Skeletal muscle cell (primary cell): ENCODE results near the gene SECISBP2.

Experiments used
- DNase-seq: peaks from one replicate; pipeline ENCODE4 v3.0.0-alpha.2; 2010; ENCODE audit warnings: low read depth
- H3K4me3 ChIP-seq: 2 replicates; pipeline ENCODE4 v1.5.1; 2011; ENCODE audit warnings: low read depth, mild to moderate bottlenecking, control low read depth, low read length, moderate library complexity

SECISBP2 gene

DNA sequence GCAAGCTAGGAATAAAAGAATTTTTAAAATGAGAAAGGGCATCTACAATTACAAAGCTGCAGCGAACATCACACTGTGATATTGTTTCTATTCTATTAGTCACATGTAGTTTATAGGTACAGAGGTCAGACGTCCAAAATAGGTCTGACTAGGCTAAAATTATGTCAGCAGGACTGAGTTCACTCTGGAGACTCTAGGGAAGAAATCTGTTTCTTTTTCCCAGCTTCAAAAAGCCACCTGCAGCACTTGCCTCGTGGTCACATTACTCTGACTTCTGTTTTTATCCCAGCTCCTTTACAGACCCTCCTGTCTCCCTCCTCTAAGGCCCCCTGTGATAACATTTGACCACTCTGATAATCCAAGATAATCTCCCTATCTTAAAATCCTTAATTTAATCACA is 12.4 kb upstream of the SECISBP2 start:
- H3K4me3 ChIP-seq, result no peak overlapping the region

DNA sequence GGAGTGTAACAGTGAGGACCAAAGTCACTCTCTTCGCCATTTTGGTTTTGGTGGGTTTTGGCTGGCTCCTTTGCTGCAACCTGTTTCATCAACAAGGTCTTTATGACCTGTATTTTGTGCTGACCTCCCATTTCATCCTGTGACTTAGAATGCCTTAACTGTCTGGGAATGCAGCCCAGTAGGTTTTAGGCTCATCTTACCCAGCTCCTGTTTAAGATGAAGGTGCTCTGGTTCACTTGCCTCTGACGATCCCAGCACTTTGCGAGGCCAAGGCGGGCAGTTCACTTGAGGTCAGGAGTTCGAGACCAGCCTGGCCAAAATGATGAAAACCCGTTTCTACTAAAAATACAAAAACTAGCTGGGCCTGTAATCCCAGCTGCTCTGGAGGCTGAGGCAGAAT is 9.1 kb upstream of the SECISBP2 start:
- DNase-seq, result no peak
- H3K4me3 ChIP-seq, result no peak overlapping the region

More for the DNA sequence above, 12.4 kb upstream of the SECISBP2 start:
- DNase-seq, result no peak

DNA sequence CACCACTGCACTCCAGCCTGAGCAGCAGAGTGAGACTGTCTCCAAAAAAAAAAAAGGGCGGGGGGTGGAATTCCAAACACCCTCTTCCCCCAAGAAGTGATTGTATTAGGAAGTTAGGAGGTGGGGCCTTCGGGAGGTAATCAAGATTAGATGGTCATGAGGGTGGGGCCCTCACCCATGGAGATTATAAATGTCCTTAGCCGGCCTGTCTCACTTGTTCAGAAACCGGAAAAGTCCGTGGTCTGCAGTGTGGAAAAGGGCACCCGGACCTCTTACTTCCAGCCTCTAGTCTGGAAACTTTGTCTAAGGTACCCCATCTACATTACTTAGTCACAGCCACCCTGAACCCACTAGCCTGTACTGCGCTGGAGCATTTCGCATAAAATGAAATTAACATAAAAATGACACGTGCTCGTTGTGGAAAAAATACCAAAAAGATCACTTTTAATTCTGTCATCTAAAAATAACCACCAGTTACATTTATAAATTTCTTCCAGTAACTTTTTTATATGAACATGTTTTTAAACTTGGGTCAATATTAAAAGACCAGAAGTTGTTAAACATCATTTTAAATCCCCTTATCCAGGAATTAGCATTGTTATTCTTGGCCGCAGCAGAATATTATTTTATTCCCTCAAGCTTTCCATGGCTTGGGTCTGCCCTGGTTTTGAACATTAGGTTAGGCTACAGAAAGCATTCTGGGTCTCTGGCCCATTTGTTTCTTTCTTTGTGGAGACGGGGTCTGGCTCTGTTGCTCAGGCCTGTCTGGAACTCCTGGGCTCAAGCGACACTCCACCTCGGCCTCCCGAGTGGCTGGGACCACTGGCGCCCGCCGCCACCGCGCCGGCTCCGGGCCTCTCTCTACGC is 8.5 kb upstream of the SECISBP2 start:
- H3K4me3 ChIP-seq, result peak overlapping the region; percentile 68
- DNase-seq, result no peak

- H3K4me3 ChIP-seq, result peak within 1 kb of the TSS; percentile 87
- peak; percentile 99 for DNase-seq
These were observed 7.6 kb upstream of the SECISBP2 start, which contains the start of gene CKS2 for GRCh38 chr9:89310475-89311345. TSS of gene CKS2 (plus strand) at chr9:89311195. CDS start at chr9:89311293, 98 bp downstream.

DNA sequence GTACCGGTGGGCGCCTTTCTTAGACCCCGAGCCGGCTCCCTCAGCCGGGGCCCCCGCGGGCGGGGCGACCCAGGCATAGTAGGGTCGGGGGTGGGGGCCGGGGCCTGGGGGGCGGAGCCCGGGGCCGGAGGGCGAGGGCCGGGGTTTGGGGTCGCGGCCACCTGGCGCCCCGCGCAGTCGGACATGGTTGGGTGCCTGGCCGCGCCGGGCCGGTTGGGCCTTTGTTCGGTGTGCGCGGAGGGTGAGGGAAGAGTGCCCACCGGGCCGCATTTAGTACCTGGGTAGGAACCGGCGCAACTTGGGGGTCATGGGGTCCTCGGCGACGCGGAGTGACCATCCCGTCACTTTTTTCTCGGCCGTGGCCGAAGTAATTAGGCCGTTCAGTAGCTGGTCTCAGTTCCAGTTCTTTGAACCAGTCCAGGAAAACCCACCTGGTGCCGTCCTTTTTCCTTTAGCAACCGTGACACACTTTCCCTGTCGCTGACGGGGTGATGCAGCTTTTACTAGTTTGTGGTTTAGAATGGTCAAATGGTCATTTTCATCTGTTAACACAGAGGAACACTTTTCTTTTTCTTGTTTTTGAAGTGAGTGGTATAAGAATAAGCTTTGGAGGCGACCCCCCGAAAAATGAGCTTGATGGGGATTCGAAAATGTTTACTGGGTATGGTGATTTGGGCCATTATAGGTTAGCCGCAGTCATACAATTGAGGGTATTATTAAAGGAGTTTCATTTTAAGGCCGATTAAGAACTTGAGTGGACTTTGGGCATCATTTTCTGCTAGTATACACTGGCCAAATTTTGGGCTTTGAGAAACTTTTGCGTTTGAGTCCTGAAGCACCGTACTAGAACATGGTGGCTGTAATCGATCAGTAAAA is 6.7 kb upstream of the SECISBP2 start:
- DNase-seq, result no peak
- peak overlapping the region; percentile 87 for H3K4me3 ChIP-seq

DNA sequence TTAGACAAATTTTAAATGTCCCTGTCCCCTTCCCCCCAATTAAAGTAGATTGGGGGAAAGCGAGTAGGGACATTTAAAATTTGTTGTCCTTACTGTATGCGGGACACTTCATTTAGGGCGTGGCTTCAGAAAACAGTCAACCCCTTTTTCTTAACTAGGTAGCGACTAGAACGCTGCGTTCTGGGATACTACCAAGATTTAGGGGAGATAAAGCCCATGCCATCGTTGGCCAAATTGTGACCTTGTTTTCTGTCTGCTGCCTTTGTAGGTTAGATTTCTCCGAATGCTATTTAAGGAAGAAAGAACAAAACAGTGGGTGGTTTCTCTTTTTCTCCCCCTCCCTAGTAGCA is 6.1 kb upstream of the SECISBP2 start:
- peak overlapping the region; percentile 87 for H3K4me3 ChIP-seq
- DNase-seq, result no peak

DNA sequence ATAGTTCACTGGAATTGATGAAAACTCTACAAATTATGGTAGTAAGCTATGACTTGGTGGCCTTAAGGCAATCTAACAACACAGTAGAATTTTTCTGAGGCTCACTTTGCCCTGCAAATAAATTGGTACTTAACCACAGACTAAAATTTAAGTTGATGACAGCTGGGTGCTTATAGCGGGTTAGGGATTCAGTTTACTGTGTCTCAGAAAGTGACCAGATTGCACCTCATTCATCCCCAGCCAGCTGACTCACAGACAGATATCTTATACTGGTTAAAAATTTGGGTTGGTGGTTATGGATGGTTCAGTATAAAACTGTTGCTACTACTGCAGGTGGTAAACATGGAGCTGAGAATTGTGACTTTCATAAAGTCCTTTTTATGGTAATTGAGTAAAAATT is 4.5 kb upstream of the SECISBP2 start:
- H3K4me3 ChIP-seq, result peak overlapping the region; percentile 87
- no peak for DNase-seq

DNA sequence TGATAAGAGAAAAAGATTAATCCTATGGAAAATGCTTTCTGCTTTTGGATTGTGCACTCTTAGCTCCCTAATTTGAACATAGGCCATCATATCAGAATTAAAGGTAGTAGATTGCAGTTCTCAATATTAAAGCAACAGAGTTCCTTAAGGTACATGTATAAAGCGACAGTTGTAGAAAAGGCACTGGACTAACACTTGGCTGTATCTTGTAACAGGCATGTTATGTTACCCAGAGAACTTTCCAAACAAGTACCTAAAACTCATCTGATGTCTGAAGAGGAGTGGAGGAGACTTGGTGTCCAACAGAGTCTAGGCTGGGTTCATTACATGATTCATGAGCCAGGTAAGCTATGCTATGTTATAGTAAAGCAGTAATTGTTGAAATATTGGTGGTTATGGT is 3.3 kb upstream of the SECISBP2 start:
- H3K4me3 ChIP-seq, result no peak overlapping the region
- DNase-seq, result no peak

- DNase-seq, result no peak
- no peak overlapping the region for H3K4me3 ChIP-seq
These were observed 2.8 kb upstream of the SECISBP2 start for GRCh38 chr9:89315482-89315881.

- H3K4me3 ChIP-seq, result no peak overlapping the region
- DNase-seq, result no peak
These were observed 1.0 kb upstream of the SECISBP2 start for GRCh38 chr9:89317282-89317681.

- DNase-seq, result no peak
- peak overlapping the region; percentile 66 for H3K4me3 ChIP-seq
These were observed 960 bp downstream of the SECISBP2 start for GRCh38 chr9:89319015-89319905.

DNA sequence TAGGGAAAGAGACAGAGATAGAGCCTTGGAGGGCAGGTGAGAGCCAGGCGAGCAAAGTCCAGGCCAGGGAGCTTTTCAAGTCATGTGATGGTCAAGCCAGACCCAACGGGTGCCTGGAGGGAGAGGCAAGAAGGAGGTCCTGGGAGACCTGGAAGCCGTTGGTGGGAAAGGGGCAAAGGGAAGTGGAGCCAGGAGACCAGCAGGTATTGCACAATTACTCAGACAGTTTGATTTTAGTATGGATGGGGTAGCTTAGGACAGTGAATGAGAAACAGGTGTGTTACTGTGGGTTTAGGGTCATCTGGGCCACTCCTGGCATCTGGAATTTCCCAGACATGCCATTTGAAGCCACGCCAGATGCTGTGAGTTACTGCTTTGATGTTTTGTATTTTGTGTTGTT is 5.1 kb downstream of the SECISBP2 start:
- no peak overlapping the region for H3K4me3 ChIP-seq
- no peak for DNase-seq

DNA sequence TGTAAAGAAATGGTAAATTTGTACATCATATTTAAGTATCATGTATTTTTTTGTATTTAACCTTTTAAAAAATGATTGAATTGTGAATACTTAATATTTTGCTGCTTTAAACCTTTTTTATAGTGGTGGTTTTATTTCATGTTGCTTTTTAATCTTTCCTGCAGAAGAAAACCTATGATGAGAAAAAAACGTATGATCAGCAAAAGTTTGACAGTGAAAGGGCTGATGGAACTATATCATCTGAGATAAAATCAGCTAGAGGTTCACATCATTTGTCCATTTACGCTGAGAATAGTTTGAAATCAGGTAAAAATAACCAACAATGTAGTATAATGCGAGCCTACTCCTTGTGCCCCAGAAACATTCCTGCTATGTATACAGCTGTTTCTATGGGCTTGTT is 7.4 kb downstream of the SECISBP2 start:
- H3K4me3 ChIP-seq, result no peak overlapping the region

DNA sequence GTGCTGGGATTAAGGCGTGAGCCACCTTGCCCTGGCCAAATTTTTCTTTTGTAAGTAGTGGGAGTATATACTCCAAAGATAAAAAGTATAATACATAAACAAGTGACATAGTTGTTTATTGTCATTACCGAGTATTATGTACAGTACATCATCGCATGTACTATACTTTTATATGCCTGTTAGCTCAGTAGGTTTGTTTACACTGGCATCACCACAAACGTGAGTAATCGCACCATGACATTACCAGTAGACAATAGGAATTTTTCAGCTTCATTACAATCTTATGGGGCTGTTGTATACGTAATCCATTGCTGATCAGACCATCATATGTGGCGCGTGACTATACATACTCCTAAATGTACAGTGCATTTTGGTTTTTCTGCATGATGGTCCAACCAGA is 9.8 kb downstream of the SECISBP2 start:
- DNase-seq, result no peak
- H3K4me3 ChIP-seq, result no peak overlapping the region

More for the DNA sequence above, 7.4 kb downstream of the SECISBP2 start:
- no peak for DNase-seq

GRCh38 chr9:89329917-89330316 is 11.6 kb downstream of the SECISBP2 start:
- DNase-seq, result no peak
- no peak overlapping the region for H3K4me3 ChIP-seq

DNA sequence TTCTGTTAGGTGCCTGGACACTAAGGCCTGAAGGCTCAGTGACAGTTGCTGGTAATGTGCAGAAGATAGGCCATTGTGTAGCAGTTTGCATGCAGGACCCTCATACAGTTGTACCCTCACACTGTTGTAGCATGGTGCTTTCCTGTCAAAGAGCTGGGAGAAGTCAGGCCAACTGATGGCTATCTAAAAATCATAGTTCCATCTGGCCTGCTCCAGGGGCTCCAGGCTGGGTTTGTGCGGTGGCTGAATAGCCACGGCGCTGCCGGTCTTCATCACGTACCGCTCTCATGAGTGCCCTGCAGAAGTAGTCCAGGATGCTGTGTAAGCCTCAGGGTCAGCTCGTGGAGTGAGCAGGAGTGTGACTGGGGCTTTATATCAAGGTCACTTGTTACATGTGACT is 12.2 kb downstream of the SECISBP2 start:
- DNase-seq, result no peak
- no peak overlapping the region for H3K4me3 ChIP-seq

DNA sequence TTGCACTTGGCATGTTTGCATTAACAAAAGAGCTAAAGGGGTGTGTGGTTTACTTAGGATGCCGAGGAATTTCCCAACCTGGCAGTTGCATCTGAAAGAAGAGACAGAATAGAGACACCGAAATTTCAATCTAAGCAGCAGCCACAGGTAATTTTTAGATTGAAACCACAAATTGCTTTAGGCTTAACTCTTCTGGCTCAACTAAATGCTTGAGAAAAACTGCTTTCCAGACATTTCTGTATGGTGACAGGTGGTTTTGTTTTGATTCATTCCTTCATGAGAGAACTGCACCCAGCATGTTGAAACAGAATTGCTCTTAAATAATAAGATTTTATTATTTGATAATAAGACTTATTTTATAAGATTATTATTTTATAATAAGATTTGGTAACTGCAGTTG is 21.5 kb downstream of the SECISBP2 start:
- no peak for DNase-seq
- H3K4me3 ChIP-seq, result no peak overlapping the region

DNA sequence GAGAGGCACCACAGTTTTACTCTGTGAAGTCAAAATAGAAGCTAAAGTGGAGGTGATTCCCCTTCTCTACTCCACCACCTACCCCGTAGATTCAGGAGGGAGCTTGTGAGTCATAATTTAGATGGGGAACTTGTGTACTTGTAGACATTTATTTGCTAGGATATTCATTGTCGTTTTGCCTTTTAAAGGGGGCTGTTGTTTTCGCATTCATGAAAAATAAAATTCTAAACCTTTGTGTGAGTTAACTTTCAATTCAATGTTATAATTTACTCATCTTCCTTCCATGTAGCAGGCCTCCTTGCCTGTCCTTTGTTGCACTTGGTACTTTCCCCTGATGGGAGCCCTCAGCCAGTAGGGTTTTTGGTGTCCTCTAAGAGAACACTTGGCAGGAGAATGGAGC is 22.0 kb downstream of the SECISBP2 start:
- no peak overlapping the region for H3K4me3 ChIP-seq
- no peak for DNase-seq

DNA sequence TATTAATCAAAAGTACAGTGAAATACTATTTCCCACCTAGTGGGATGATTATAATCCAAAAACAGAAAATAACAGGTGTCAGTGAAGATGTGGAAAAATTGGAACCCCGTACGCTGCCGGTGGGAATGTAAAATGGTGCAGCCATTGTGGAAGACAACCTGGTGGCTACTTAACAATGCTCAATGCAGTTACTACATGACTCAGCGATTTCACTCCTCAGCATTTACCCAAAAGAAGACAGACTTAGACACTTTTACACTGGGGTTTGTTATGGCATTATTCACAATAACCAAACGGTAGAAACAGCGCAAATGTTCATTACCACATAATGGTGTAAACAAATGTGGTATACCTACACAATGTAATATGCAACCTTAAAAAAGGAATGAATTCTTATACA is 23.9 kb downstream of the SECISBP2 start:
- DNase-seq, result no peak

More for the DNA sequence above, 23.9 kb downstream of the SECISBP2 start:
- no peak overlapping the region for H3K4me3 ChIP-seq
